Lung (tissue), 12 donors: Measurements from ENCODE around the gene TMEM184A. TPM values are rescaled to one million over a fixed set of nuclear protein-coding genes. Genes with fewer than 3 reads are reported as not detected.

Source experiments
- ATAC-seq: fragments of 200-7000 bp; cut with Tn5 transposase; one replicate; pipeline ENCODE4 v1.9.1; 2020; ENCODE audit warnings: moderate number of reproducible peaks; ENCODE audit not compliant: insufficient read depth, low FRiP score
- DNase-seq, 3 donors: peaks; one replicate each; pipeline ENCODE4 v3.0.0-alpha.2; 2013 to 2017
- H3K27ac ChIP-seq, 2 donors: one replicate each; pipeline ENCODE4 v1.5.1; 2013; ENCODE audit warnings: mild to moderate bottlenecking in 2 of 2, moderate library complexity in 2 of 2, control low read depth in 1 of 2, inconsistent platforms in 1 of 2, low read depth in 1 of 2, low read length in 1 of 2
- H3K27me3 ChIP-seq, 3 donors: one replicate each; pipeline ENCODE4 v1.5.1; 2013; ENCODE audit warnings: low read length in 2 of 3; ENCODE audit not compliant: control insufficient read depth in 3 of 3, insufficient read depth in 3 of 3
- H3K36me3 ChIP-seq, 4 donors: one replicate each; pipeline ENCODE4 v1.5.1; 2013; ENCODE audit warnings: low read length in 4 of 4, mild to moderate bottlenecking in 1 of 4, moderate library complexity in 1 of 4; ENCODE audit not compliant: control insufficient read depth in 4 of 4, insufficient read depth in 4 of 4
- H3K4me1 ChIP-seq, 5 donors: one replicate each; pipeline ENCODE4 v1.5.1; 2013; ENCODE audit warnings: low read length in 5 of 5, mild to moderate bottlenecking in 2 of 5, moderate library complexity in 1 of 5; ENCODE audit not compliant: control insufficient read depth in 5 of 5, insufficient read depth in 5 of 5
- H3K4me3 ChIP-seq: one replicate; pipeline ENCODE4 v1.5.1; 2013; ENCODE audit warnings: mild to moderate bottlenecking, control low read depth, moderate library complexity
- H3K9ac ChIP-seq, 2 donors: one replicate each; pipeline ENCODE4 v1.5.1; 2013; ENCODE audit warnings: low read length in 2 of 2, control low read depth in 1 of 2; ENCODE audit not compliant: insufficient read depth in 1 of 2
- H3K9me3 ChIP-seq, 4 donors: one replicate each; pipeline ENCODE4 v1.5.1; 2013; ENCODE audit warnings: low read length in 3 of 4, mild to moderate bottlenecking in 1 of 4, moderate library complexity in 1 of 4; ENCODE audit not compliant: control insufficient read depth in 4 of 4, insufficient read depth in 3 of 4
- CTCF ChIP-seq: IDR thresholded peaks from 2 replicates; pipeline ENCODE4 v1.5.1; 2012; ENCODE audit warnings: mild to moderate bottlenecking; ENCODE audit errors: control extremely low read depth, extremely low read depth
- WGBS, 2 donors: extraction: QIAGEN DNeasy Blood & Tissue Kit; methylation state at CpG; one replicate each; pipeline ENCODE4 v1.1.7; 2013; 5-methylcytosine and 5-hydroxymethylcytosine counted together
- polyA plus RNA-seq, 2 donors: library from polyadenylated mRNA; stranded (reverse); fragments of 200-250 nt; gene quantifications; one replicate each; pipeline ENCODE4 v1.2.1, GENCODE V29; 2013
- total RNA-seq, 2 donors: library from RNA; depleted of rRNA in 1 of 2; stranded (reverse); fragments of >200 nt in 1 of 2; gene quantifications; one replicate each; pipeline ENCODE4 v1.2.1, GENCODE V29; 2014 to 2021
- donor health status: control.
- donor health status: control.
- donor health status: Bipolar disorder and iron deficiency.
- donor health status: healthy.
- donor health status: DM: yes; HTN: yes; CAD: no.

TMEM184A gene
- total and polyA plus RNA-seq, 4 donors = 1.8 to 11.8 (median 8.3) TPM

- Histone ChIP-seq H3K36me3 (no peaks in the 10 kb centered on the region), H3K4me3 (no peak overlapping the region), H3K27ac (peak overlapping the region in 1 of 2 donors; percentile 76), H3K4me1 (peaks cover 0 to 7% (median 0%) of the 10 kb centered on the region in 5 donors), H3K27me3 (no peaks in the 10 kb centered on the region), H3K9me3 (no peaks in the 10 kb centered on the region), H3K9ac (no peak overlapping the region)
- no peak for TF ChIP-seq CTCF
- ATAC-seq (no peak), DNase-seq (no peak)
- 42 to 50% methylated on average over 31 to 35 of the region's 35 CpGs for WGBS, 2 donors
Measured at GRCh38 chr7:1555046-1555812, 776 bp downstream of the TMEM184A start.

GRCh38 chr7:1554333-1555045 is 1.5 kb downstream of the TMEM184A start:
- 76 to 82% methylated on average over 20 of the region's 20 CpGs for WGBS, 2 donors
- Histone ChIP-seq H3K36me3 (no peaks in the 10 kb centered on the region), H3K27ac (peak overlapping the region in 1 of 2 donors; percentile 9), H3K4me1 (peaks cover 0 to 7% (median 0%) of the 10 kb centered on the region in 5 donors), H3K9me3 (no peaks in the 10 kb centered on the region), H3K27me3 (no peaks in the 10 kb centered on the region), H3K9ac (no peak overlapping the region), H3K4me3 (no peak overlapping the region)
- no peak for TF ChIP-seq CTCF
- ATAC-seq (no peak), DNase-seq (no peak)

- Histone ChIP-seq H3K9me3 (no peaks in the 10 kb centered on the region), H3K4me3 (no peak overlapping the region), H3K27ac (no peak overlapping the region), H3K27me3 (no peaks in the 10 kb centered on the region), H3K9ac (no peak overlapping the region), H3K36me3 (no peaks in the 10 kb centered on the region), H3K4me1 (peaks cover 0 to 7% (median 0%) of the 10 kb centered on the region in 5 donors)
- WGBS, 2 donors = 90 to 94% methylated on average over 28 of the region's 28 CpGs
- TF ChIP-seq CTCF = no peak
- DNase-seq (no peak), ATAC-seq (no peak)
Measured at GRCh38 chr7:1553512-1554210, 2.3 kb downstream of the TMEM184A start.
